Activated CD4-positive, alpha-beta T cell treated with anti-CD3 and anti-CD28 coated beads, Interleukin-2, Interleukin-6, amounts not matched to agents 100 ng/mL and 50 ng/mL, durations not matched to agents 16 hours and 8 hours (primary cell): ENCODE data around the gene LHFPL2.
A peak's percentile ranks its signal among the peaks of the same experiment; 100 is the strongest.
"Not testable (repeated sequence)": the region's sequence is repeated elsewhere in the genome, so short reads cannot be mapped to it uniquely, and the experiment has no call there.

ENCODE experiments used
- DNase-seq: peaks from one replicate; pipeline ENCODE4 v3.0.0-alpha.2; 2020

The LHFPL2 gene

DNA sequence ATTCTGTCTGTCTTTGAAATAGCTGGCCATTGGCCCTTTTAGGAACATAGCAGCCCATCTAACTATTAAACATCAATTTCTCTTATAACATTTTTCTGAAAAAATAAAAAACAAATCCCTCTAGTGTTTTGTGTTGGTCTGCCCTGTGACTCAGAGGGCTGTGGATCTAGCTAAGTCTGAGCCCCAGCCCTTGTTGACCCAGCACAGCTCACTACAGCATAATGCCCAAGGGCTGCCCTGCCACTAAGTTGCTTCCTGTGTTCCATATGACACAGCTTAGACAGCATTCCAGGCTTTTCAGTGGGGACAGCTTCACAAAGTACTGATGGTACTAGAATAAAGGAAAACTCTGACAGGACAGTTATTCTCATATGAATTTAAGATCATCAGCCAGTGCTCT lies 152.2 kb downstream of the LHFPL2 start:
- no peak for DNase-seq

GRCh38 chr5:78495800-78496199 lies 152.8 kb downstream of the LHFPL2 start:
- no peak for DNase-seq

DNA sequence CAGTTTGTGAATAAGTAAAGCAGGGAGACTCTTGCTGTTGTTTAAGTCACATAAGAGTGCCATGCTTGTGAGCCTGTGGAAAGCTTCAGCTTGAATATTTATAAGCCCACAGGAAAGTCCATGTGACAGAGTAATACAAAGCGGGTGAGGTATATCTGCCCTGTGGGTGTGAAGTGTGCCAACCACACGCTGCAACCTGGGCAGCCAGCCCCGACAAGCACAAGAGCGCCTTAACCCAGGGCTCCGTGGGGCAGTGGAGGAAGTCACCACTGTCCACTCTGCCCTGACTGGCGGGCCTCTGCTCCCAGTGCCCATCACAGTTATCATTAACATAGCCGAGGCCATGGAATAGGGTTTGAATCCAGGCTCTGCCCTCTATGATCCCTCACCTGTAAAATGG lies 155.9 kb downstream of the LHFPL2 start:
- no peak for DNase-seq

- DNase-seq: no peak
These were observed 156.3 kb downstream of the LHFPL2 start for GRCh38 chr5:78492224-78492623.

- DNase-seq: no peak
These were observed 157.7 kb downstream of the LHFPL2 start for GRCh38 chr5:78490709-78491485.

GRCh38 chr5:78487846-78488245 lies 160.7 kb downstream of the LHFPL2 start:
- no peak for DNase-seq

- DNase-seq: no peak
These were observed 162.4 kb downstream of the LHFPL2 start for GRCh38 chr5:78486218-78486617.

DNA sequence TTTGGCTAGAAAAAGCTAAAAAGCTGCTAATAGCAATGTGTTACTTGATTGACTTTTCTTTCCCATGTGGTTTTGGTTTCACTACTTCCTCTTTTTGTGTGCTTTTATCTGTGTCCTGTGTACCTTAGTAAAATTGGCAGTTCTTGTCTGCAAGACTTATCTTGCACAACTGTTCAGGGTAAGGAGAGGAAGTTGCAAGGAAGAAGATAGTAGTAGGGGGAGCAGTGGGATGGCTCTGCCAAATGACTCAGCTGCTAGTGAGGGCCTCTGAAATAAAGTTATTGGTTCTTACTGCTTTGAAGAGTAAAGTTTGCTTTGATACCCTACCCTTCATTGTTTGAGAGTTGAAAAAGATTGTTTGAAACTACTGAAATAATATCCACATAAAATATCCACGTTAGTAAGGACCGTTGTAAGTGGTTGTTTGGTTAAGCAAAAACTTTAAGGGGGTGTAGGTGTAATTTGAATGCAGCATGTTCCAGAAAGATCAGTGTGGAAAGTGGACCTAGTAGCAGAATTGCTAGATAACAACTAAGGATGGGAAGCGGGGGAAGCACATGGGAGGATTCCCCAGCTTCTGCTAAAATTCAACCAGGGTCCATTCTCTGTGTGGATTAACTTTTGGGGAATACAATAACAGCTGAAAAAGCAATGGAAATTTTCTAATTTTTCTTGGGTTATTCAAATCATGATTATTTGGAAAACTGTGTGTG lies 164.6 kb downstream of the LHFPL2 start:
- DNase-seq: peak; percentile 4

- no peak for DNase-seq
These were observed 165.6 kb downstream of the LHFPL2 start for GRCh38 chr5:78482948-78483347.

DNA sequence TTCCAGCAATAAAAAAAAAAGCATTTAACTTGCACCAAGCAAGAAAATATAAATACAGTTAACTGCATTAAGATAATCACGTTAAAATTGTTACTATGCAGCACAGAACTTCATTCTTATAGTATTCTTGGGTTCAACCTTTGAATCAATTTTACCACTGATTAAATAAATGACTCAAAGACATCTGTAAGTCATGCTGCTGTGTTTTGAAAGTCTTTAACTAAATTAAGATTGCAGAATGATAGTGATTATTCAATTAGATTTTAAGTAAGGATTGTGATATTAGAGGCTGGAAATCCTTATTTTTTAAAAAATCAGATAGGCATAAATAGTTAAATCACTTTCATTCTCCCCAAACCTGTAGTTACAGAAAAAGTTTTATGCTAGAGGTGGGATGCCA lies 171.8 kb downstream of the LHFPL2 start:
- no peak for DNase-seq

DNA sequence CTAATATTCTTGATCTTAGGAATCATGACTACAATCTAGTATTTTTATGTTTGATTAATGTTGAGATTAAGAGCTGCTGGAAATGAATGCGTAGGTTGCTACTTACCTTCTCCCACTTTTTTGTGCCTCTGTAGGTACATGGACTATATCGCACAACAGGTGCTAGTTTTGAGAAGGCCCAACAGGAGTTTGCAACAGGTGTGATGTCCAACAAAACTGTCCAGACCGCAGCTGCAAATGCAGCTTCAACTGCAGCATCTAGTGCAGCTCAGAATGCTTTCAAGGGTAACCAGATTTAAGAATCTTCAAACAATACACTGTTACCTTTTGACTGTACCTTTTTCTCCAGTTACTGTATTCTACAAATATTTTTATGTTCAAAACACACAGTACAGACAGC lies 173.2 kb downstream of the LHFPL2 start:
- DNase-seq: no peak

DNA sequence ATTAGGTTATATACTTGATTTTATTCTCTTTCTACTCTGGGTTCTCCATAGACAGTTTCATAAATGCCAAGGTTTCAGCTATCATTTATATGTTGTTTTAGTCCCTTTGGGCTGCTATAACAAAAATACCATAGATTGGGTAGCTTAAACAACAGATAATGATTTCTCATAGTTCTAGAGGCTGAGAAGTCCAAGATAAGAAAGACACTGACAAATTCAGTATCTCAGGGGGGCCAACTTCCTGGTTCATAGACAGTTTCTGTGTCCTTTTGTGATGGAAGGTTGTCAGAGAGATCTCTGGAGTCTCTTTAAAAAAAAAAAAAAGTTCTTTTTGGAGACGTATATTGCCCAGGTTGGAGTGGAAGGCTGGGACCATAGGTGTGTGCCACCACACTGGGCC lies 174.8 kb downstream of the LHFPL2 start:
- no peak for DNase-seq

GRCh38 chr5:78472469-78473106 lies 176.0 kb downstream of the LHFPL2 start:
- no peak for DNase-seq

DNA sequence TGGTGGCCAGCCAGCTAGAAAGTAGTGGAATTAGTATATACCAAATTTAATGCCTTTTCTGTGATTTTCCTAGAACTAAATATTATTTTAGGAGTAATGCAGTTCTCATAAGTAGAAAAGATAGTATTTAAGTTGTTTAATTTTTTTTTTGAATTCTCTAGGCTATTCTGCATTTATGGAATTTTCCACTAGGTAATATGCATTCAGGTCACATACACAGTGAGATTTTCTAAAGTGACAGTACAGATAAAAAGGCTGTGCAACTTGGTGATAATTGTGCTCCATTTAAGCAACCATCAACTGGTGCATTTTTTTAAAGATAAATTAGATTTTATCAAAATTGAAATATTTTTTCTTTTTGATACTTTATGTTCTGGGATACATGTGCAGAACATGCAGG lies 176.7 kb downstream of the LHFPL2 start:
- DNase-seq: no peak

DNA sequence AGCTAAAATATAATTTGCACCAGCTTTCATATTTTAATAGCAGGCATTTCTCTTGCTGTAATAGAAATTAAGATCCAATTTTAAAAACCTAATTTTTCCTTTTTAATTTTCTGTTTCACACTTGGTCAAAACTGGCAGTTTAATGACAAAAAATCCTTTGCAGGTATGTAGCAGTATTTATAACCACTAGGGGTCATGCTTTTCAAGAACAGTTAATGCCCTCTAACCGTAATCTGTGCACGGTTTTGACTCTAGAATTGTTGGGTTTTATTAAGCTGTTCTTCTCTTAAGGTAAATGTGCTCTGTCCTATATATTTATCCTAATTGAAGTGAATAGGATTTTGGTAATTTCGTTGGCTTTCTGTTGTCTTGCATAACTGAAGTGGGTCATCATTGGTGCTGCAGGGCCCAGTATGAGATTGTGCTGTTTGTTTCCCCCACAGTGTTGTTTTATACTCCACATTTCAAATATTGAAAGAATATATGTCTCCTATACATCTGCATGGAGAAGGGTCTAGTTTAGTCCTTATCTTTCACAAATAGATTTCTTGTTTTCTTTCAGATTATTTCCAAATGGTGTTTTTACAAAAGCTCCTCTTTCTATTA lies 180.7 kb downstream of the LHFPL2 start:
- DNase-seq: peak; percentile 30

- DNase-seq: no peak
These were observed 181.4 kb downstream of the LHFPL2 start for GRCh38 chr5:78467140-78467539.

GRCh38 chr5:78458843-78459242 lies 189.7 kb downstream of the LHFPL2 start:
- no peak for DNase-seq

DNA sequence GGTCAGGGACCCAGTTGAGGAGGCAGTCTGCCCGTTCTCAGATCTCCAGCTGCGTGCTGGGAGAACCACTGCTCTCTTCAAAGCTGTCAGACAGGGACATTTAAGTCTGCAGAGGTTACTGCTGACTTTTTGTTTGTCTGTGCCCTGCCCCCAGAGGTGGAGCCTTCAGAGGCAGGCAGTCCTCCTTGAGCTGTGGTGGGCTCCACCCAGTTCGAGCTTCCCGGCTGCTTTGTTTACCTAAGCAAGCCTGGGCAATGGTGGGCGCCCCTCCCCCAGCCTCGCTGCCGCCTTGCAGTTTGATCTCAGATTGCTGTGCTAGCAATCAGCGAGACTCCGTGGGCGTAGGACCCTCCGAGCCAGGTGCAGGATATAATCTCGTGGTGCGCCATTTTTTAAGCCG lies 191.1 kb downstream of the LHFPL2 start:
- not testable (repeated sequence) for DNase-seq

DNA sequence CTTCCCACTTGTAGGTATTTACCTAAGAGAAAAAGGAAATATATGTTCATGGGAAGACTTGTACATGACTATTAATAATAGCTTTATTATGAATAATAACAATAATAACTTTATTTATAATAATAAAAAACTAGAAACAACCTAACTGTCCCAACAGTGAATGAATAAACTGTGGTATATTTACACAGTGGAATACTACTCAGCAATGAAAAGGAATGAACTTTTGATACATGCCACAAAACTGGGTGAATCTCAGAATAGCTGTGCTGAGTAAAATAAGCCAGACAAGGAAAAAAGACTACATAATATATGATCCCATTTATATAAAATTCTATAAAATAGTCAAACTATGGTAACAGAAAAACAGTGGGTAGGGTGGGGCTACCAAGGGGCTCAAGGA lies 199.5 kb downstream of the LHFPL2 start:
- no peak for DNase-seq

GRCh38 chr5:78447775-78448424 lies 200.7 kb downstream of the LHFPL2 start:
- no peak for DNase-seq
